ENCODE results near the gene EFNB3. TPM values are rescaled to one million over a fixed set of nuclear protein-coding genes. Genes with fewer than 3 reads are reported as not detected.

Gene EFNB3
- polyA plus RNA-seq, 1 donor from 2014 or later, result 36.4 TPM

GRCh38 chr17:7707858-7708750 is 3.1 kb downstream of the EFNB3 start:
- peak overlapping the region; percentile 97 for H3K4me2 ChIP-seq (ENCODE audit: low read length)
- no peaks in the 10 kb centered on the region for H3K9me2 ChIP-seq (ENCODE audit: insufficient read depth, low read length)
- H2AFZ ChIP-seq (ENCODE audit: low read depth, low read length), result no peak overlapping the region
- H3F3A ChIP-seq (ENCODE audit: insufficient read depth, low read length, poor library complexity, severe bottlenecking), result peaks cover 11% of the 10 kb centered on the region
- peaks cover 3% of the 10 kb centered on the region for H4K20me1 ChIP-seq (ENCODE audit: insufficient read depth)
- H3K27ac ChIP-seq (ENCODE audit: low read length), result peak overlapping the region; percentile 95
- H3K9ac ChIP-seq (ENCODE audit: low read length), result peak overlapping the region; percentile 93
- TF ChIP-seq MXI1 (conservative IDR thresholded peaks at IDR 0.05; ENCODE audit: poor library complexity, severe bottlenecking), result no peak
- TF ChIP-seq POLR2AphosphoS5 (IDR thresholded peaks at IDR 0.05), result no peak
- TF ChIP-seq EP300 (conservative IDR thresholded peaks at IDR 0.05; ENCODE audit: poor library complexity, severe bottlenecking), result no peak
- no peak for TF ChIP-seq CTCF (IDR thresholded peaks at IDR 0.05; ENCODE audit: poor library complexity, severe bottlenecking)
- no peak for TF ChIP-seq TAF1 (IDR thresholded peaks at IDR 0.05; ENCODE audit: low read depth)
- no peak for TF ChIP-seq SMC3 (conservative IDR thresholded peaks at IDR 0.05; ENCODE audit: poor library complexity)
- TF ChIP-seq REST (IDR thresholded peaks at IDR 0.05; ENCODE audit: borderline replicate concordance), result no peak
- TF ChIP-seq EZH2 (IDR thresholded peaks at IDR 0.05; ENCODE audit: borderline replicate concordance, insufficient read depth, low read length, poor library complexity, severe bottlenecking), result no peak
- TF ChIP-seq RAD21 (conservative IDR thresholded peaks at IDR 0.05), result no peak
- no peaks in the 10 kb centered on the region for H3K27me3 ChIP-seq (ENCODE audit: insufficient read depth, low read depth, low read length)
- no peaks in the 10 kb centered on the region for H3K36me3 ChIP-seq (ENCODE audit: insufficient read depth, low read length)
- H3K9me3 ChIP-seq (ENCODE audit: low read length), result no peaks in the 10 kb centered on the region
- H3K4me3 ChIP-seq (ENCODE audit: low read length), result peak overlapping the region; percentile 98
- H3K79me2 ChIP-seq (replicated peaks; ENCODE audit: insufficient read depth, low read length), result peaks cover 37% of the 10 kb centered on the region

GRCh38 chr17:7709031-7709430 is 4.0 kb downstream of the EFNB3 start:
- no peak overlapping the region for H3K4me3 ChIP-seq (ENCODE audit: low read length)
- no peak overlapping the region for H2AFZ ChIP-seq (ENCODE audit: low read depth, low read length)
- peaks cover 12% of the 10 kb centered on the region for H3F3A ChIP-seq (ENCODE audit: insufficient read depth, low read length, poor library complexity, severe bottlenecking)
- H3K27ac ChIP-seq (ENCODE audit: low read length), result no peak overlapping the region
- H3K9me3 ChIP-seq (ENCODE audit: low read length), result no peaks in the 10 kb centered on the region
- H3K9me2 ChIP-seq (ENCODE audit: insufficient read depth, low read length), result no peaks in the 10 kb centered on the region
- TF ChIP-seq TAF1 (IDR thresholded peaks at IDR 0.05; ENCODE audit: low read depth), result no peak
- TF ChIP-seq CTCF (IDR thresholded peaks at IDR 0.05; ENCODE audit: poor library complexity, severe bottlenecking), result no peak
- no peak for TF ChIP-seq SMC3 (conservative IDR thresholded peaks at IDR 0.05; ENCODE audit: poor library complexity)
- TF ChIP-seq POLR2AphosphoS5 (IDR thresholded peaks at IDR 0.05), result no peak
- TF ChIP-seq REST (IDR thresholded peaks at IDR 0.05; ENCODE audit: borderline replicate concordance), result no peak
- TF ChIP-seq EZH2 (IDR thresholded peaks at IDR 0.05; ENCODE audit: borderline replicate concordance, insufficient read depth, low read length, poor library complexity, severe bottlenecking), result no peak
- TF ChIP-seq RAD21 (conservative IDR thresholded peaks at IDR 0.05), result no peak
- no peak for TF ChIP-seq EP300 (conservative IDR thresholded peaks at IDR 0.05; ENCODE audit: poor library complexity, severe bottlenecking)
- no peak for TF ChIP-seq MXI1 (conservative IDR thresholded peaks at IDR 0.05; ENCODE audit: poor library complexity, severe bottlenecking)
- H3K9ac ChIP-seq (ENCODE audit: low read length), result no peak overlapping the region
- no peaks in the 10 kb centered on the region for H3K36me3 ChIP-seq (ENCODE audit: insufficient read depth, low read length)
- no peak overlapping the region for H3K4me2 ChIP-seq (ENCODE audit: low read length)
- H3K79me2 ChIP-seq (replicated peaks; ENCODE audit: insufficient read depth, low read length), result peaks cover 37% of the 10 kb centered on the region
- H4K20me1 ChIP-seq (ENCODE audit: insufficient read depth), result peaks cover 3% of the 10 kb centered on the region
- H3K27me3 ChIP-seq (ENCODE audit: insufficient read depth, low read depth, low read length), result no peaks in the 10 kb centered on the region
